Activated T-helper 1 cell treated with Interleukin-2 at 50 U/mL for 16 hours (primary cell): ENCODE data around the gene BRD9.
"Not testable (repeated sequence)": the region's sequence is repeated elsewhere in the genome, so short reads cannot be mapped to it uniquely, and the experiment has no call there.

Experiments used
- DNase-seq: peaks from one replicate; pipeline ENCODE4 v3.0.0-alpha.2; 2020; ENCODE audit warnings: low read depth

Gene BRD9

GRCh38 chr5:892394-893136 lies at the start of gene BRD9, which contains the start of gene TRIP13:
Gene BRD9, minus strand, starts transcription at chr5:892801. Its CDS starts 144 bp downstream, at chr5:892657.
Gene TRIP13, plus strand, starts transcription at chr5:892884. Its CDS starts 115 bp downstream, at chr5:892999.
- peak; percentile 82 for DNase-seq

- not testable (repeated sequence) for DNase-seq
Measured at GRCh38 chr5:940741-941140, 48.1 kb upstream of the BRD9 start.

- DNase-seq: no peak
Measured at GRCh38 chr5:939368-939767, 46.8 kb upstream of the BRD9 start.

DNA sequence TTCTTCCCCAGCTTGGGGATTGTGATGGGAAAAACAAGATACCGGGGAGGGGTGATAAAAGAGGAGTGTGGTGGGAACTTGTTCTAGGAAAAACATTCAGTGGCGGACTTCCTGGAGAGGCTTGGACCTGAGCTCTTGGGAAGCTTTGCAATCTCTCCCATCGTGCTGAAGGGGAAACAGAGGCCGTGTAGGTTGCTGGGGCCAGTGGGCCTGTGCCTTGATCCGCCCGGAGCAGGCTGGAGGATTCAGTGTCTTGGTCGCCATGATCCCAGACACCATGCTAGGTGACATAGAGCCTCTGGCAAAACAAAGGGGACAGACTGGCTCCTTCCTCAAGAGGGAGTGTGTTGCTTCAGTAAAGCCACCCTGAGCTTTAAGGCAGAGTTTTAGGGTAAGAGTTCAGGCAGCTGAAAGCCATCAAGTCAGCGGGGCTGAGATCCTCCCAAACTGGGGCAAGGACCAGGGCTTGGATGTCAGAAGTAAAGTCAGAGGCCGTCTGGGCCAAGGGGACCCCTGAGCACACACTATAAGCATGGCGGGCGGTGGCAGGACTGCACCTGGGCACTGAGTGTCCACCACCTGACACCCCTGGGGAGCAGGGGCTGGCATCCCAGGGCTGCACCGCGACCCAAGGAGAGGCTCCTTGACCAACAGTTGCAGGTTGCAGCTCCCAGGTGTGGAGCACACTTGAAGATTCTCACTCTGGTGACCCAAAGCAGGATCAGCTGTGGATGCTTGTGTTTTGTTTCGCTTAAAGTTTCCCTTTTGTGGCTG lies 44.7 kb upstream of the BRD9 start:
- no peak for DNase-seq

DNA sequence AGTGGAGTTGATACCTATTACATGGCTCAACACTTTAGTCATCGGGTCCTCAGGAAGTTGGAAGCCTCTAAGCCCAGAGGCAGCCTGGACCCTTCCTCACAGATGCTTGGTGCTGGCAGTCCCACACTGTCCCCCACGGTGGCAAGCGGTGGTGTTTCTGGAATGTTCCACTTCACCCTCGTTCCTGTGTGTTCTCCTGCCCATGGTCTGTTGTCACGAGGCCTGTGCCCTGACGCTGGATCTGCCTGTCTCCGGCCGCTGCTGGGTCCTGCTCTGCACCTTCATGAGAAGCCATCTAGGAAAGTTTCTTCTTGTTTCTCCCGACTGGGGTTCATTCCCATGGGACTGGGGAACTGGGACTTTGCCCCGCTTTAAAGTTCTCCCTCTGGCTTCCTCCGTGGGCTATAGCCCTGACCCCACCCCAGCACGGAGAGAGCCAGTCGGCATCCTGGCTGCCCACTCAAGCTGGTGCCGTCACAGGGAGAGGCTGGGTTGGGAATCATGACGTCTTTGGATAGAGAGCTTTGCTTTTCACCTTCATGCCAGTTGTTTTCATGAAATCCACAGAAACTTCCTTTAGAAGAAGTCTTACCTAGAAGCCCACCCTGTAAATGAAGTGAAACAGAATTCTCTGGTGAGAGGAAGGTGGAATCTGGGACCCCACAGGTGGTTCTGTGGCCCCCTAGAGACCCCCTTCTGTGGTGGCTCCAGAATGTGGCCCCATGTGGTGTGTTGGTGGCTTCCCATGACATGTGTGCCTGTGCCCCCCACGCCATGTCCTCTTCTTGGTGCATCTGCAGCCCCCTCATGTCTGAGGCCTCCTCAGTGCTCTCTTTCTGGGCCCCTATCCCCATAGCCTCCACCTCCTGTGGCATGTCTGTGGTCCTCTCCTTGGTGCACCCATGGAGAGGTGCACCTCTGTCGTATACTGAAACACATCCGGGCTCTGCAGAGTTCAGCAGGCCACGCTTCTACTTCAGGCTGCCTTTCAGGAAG lies 43.8 kb upstream of the BRD9 start:
- DNase-seq: no peak

- no peak for DNase-seq
Measured at GRCh38 chr5:935510-936084, 43.0 kb upstream of the BRD9 start.

GRCh38 chr5:934381-934967 lies 41.9 kb upstream of the BRD9 start:
- DNase-seq: not testable (repeated sequence)

DNA sequence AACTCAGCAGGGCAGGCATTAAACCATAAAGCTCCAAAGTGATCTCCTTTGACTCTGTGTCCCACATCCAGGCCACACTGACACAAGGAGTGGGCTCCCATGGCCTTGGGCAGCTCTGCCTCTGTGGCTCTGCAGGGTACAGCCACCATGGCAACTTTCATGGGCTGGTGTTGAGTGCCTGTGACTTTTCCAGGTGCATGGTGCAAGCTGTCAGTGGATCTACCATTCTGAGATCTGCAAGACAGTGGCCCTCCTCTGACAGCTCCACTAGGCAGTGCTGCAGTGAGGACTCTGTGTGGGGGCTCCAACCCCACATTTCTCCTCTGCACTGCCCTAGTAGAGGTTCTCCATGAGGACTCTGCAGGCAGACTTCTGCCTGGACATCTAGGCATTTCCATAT lies 41.4 kb upstream of the BRD9 start:
- DNase-seq: not testable (repeated sequence)

GRCh38 chr5:933251-933861 lies 40.8 kb upstream of the BRD9 start:
- DNase-seq: no peak

- no peak for DNase-seq
Measured at GRCh38 chr5:932628-933250, 40.1 kb upstream of the BRD9 start.

DNA sequence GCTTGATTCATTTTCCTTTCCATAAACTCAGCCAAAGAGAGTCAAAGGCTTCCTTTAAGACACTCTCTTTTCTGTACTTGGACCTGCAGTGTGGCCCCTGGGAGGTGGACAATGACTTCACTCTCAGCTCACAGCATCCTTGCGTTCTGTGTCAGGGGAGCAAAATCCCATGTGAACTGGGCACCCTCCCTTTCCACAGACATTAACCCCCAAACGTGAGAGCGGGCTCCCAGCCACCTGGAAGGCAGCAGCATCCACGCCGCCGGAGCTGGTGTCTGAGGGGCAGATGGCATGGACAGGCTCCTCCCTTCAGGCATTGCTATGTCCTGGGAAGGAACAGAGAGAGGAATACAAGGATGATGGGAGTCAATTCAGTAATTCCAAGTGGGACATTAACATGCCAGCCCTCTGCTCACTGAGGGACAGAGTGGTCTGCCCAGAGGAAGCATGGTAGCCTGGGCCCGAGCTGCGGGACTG lies 39.6 kb upstream of the BRD9 start:
- DNase-seq: no peak

DNA sequence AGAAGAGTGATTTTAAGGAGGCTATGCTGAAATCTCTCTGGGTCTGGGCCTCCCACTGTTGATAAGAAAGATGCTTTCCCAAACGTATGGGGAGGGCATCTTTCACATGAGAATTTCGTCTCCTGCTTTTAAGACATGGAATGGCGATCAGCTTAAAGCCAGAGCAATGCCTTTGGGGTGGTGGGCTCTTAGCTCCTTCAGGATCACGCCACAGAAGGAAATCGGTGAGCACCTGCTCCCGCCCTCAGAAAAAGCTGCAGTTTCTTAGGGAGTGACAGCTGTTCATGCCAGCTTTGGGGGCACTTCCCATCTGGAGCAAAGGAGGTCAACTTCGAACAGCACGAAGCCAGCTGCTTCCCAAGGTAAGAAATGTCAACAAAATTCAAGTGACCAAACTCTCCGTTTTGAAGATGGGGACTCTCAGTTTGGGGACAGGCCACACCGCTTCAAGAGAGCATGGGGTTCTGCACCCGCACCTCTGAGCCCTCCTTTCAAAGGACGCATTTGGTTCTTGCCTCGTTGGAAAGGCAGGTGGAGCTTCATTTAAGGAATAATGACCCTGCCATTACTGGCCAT lies 39.1 kb upstream of the BRD9 start:
- DNase-seq: no peak

DNA sequence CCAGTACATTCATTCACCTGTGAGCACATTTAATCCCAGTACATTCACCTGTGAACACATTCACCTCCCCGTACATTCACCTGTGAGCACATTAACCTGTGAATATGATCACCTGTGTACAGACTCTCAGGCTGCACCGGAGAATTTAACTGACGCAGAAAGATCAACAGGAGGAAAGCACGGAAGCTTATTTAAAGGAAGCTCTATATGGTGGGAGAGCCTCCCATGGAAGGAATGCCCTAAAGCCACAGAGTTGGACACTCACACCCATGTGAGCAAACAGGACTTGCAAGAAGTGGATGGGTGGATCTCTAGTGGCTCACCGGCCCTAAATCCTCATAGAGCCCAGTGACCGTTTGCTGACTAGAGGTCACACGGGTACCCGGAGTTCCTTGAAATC lies 38.3 kb upstream of the BRD9 start:
- no peak for DNase-seq

DNA sequence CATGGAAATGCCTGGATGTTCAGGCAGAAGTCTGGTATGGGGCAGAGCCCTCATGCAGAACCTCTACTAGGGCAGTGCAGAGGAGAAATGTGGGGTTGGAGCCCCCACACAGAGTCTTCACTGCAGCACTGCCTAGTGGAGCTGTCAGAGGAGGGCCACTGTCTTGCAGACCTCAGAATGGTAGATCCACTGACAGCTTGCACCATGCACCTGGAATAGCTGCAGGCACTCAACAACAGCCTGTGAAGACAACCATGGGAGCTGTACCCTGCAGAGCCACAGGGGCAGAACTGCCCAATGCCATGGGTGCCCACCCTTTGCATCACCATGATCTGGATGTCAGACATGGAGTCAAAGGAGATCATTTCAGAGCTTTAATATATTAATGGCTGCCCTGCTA lies 37.0 kb upstream of the BRD9 start:
- DNase-seq: no peak

DNA sequence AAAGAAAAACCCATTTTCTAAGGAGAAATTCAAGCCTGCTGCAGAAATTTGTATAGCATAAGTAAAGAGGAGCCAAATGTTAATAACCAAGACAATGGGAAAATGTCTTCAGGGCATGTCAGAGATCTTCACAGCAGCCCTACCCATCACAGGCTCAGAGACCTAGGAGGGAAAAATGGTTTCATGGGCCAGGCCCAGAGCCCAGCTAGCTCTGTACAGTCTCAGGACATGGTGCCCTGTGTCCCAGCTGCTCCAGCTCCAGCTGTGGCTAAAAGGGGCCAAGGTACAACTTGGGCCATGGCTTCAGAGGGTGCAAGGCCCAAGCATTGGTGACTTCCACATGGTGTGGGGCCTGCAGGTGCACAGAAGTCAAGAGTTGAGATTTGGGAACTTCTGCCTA lies 36.6 kb upstream of the BRD9 start:
- not testable (repeated sequence) for DNase-seq

- no peak for DNase-seq
Measured at GRCh38 chr5:927172-928015, 34.8 kb upstream of the BRD9 start.

DNA sequence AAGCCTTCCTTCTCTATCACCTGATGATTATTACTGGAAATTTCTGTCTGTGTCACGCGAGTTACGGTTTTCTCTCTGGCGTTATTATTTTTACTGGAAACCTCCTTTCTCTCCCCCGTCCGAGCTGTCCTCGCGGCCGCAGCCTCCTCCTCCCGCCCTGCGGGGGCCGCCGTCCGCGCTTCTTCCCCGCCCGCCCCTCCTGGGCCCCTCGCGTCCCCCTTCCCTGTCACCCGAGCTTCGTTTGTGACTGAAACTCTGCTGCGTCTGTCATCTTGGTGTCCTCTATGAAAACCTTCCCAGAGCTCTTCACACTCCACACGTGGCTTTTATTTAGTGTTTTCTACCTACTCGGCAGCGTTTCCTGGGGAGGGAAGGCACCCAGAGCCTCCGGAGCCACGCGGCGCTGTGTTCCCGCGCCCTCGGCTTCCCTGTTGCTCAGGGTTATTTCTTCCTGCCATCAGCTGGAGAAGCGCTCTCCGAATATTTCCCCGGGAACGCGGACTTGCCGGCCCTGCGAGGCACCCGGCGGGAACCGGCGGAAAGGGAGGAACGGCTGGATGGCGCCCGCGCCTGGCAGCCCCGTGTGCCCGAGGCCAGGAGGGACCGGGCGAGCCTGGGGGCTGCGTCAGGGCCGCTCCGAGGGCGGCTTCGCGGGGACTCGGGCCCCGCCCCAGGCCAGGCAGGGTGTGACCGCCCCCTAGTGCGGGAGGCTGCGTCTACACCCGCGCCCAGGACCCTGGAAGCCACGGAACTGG lies 34.0 kb upstream of the BRD9 start:
- DNase-seq: no peak

GRCh38 chr5:923281-923873 lies 30.8 kb upstream of the BRD9 start:
- DNase-seq: peak; percentile 48
